ENCODE results near the gene BAHCC1.

BAHCC1 gene

DNA sequence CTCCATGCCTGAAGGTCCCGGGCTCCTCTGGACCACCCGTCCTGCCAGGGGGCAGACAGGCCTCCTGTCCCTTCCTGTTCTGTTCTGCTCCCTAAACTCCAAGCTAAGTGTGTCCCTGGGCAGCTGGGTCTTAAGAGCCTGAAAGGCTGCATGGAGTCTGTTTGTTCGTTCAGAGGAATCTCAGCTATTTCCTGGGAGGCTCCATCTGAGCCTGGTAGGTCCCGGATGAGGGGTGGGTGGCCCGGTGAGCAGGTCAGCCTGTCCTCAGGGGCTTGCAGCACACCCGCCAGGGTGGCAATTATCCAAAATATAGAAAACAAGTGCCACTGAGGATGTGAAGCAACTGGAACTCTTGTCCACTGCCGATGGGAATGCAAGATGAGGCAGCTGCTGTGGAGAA, 104.8 kb downstream of the BAHCC1 start:
- FAIRE-seq, result no peak

DNA sequence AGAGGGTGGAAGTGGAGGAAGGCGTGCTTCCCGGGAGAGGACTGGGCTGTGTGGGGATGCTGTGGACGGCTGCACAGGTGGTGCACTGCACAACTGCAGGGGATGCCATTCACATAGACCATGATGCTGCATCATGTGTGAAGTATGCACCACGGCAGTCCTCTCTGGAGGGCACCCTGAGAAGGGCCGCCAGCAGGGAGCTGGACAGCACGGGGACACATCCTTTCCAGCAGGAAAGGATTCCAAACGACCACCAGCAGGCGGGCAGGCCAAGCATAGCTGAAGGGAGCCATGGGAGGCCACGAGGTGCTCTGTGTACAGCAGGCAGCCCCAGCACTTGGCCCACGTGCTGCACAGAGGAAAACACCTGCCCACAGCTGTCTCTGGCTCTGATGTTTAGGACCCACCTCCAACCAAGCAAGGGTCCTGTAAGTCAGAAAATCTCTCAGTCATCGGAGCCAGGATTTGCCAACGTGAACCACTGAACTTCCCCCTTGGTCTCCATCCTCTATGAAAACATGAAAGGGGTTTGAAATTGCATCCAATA, 107.3 kb downstream of the BAHCC1 start:
- FAIRE-seq, result no peak

- no peak for FAIRE-seq
Observed at GRCh38 chr17:81503619-81504018, 108.4 kb downstream of the BAHCC1 start.

DNA sequence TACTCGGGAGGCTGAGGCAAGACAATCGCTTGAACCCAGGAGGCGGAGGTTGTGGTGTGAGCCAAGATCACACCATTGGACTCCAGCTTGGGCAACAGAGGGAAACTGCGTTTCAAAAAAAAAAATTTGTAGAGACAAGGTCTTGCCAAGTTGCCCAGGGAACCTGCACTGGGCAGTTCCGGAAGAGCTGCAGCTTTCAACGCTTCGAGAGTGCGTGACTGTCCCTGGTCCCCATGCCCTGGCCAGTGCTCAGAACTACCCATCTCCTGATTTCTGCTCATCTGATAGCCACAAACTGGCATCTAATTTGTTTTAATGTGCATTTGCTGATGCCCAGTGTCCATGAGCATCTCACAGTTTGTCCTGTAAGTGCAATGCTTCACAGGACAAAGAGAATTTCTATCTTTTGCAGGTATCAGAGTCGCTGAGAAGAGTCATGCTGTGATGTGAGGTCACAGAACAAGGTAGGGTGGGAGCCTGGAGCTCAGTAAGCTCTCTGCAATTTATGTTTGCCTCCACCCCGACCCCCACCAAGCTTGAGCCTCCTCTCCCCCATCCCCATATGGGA, 113.5 kb downstream of the BAHCC1 start:
- no peak for FAIRE-seq

GRCh38 chr17:81509207-81509971, 114.1 kb downstream of the BAHCC1 start:
- FAIRE-seq, result no peak

DNA sequence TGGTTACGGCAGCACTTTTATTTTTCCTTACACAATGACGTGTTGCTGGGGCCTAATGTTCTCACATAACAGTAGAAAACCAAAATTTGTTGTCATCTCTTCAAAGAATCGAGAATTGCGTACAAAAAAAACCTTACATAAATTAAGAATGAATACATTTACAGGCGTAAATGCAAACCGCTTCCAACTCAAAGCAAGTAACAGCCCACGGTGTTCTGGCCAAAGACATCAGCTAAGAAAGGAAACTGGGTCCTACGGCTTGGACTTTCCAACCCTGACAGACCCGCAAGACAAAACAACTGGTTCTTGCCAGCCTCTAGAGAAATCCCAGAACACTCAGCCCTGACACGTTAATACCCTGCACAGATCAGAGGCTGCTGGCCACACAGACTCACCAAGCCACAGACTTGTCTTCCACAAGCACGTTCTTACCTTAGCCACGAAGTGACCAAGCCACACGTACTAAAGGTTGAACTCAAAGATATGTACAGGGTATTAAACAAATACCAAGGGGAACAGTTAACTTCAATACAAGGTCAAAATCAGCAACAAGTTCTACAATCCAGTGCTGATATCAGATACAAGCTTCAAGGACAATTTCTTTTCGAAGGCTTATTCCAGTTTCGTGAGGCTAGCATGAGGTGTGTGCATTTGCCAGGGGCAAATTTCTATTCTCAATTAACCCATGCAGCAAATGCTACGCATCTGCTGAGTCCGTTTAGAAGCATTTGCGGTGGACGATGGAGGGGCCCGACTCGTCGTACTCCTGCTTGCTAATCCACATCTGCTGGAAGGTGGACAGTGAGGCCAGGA, 114.9 kb downstream of the BAHCC1 start:
- FAIRE-seq, result no peak

GRCh38 chr17:81510785-81511553, 115.7 kb downstream of the BAHCC1 start:
- FAIRE-seq, result no peak

GRCh38 chr17:81511554-81511803, 116.2 kb downstream of the BAHCC1 start:
- FAIRE-seq, result no peak

- no peak for FAIRE-seq
Observed at GRCh38 chr17:81511804-81512561, 116.7 kb downstream of the BAHCC1 start.

GRCh38 chr17:81512562-81513371, 117.5 kb downstream of the BAHCC1 start, which contains the start of gene ACTG1:
Gene ACTG1, minus strand, starts transcription at chr17:81512799. Its CDS starts 445 bp downstream, at chr17:81512354.
- no peak for FAIRE-seq

GRCh38 chr17:81513372-81513752, 118.1 kb downstream of the BAHCC1 start:
- FAIRE-seq, result no peak

- FAIRE-seq, result no peak
Observed at GRCh38 chr17:81513753-81514488, 118.7 kb downstream of the BAHCC1 start.

- no peak for FAIRE-seq
Observed at GRCh38 chr17:81514489-81514738, 119.2 kb downstream of the BAHCC1 start.

- FAIRE-seq, result no peak
Observed at GRCh38 chr17:81514739-81515529, 119.7 kb downstream of the BAHCC1 start.

DNA sequence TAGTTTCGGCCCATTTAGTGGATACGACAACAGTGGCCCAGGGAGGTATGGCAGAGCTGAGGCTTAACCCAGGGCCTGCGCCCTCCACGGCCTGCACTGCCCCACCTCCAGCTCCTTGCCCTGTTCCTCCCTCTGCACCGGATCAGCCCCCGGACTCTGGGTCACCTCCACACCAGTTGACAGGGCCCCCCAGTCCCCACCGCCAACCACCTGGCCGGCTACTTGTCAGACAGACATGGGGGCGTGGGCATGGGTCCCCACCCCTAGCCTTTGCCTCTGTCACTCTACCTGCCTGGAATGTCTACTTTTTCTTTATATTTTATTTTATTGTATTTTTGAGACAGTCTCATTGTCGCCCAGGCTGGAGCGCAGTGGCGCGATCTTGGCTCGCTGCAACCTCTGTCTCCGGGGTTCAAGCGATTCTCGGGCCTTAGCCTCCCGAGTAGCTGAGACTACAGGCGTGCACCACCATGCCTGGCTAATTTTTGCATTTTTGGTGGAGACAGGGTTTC, 120.3 kb downstream of the BAHCC1 start:
- FAIRE-seq, result no peak

Data from endometrium (tissue), 2 donors.